Measurements from ENCODE around the gene CDR2.

- TF ChIP-seq, protein P1, sequence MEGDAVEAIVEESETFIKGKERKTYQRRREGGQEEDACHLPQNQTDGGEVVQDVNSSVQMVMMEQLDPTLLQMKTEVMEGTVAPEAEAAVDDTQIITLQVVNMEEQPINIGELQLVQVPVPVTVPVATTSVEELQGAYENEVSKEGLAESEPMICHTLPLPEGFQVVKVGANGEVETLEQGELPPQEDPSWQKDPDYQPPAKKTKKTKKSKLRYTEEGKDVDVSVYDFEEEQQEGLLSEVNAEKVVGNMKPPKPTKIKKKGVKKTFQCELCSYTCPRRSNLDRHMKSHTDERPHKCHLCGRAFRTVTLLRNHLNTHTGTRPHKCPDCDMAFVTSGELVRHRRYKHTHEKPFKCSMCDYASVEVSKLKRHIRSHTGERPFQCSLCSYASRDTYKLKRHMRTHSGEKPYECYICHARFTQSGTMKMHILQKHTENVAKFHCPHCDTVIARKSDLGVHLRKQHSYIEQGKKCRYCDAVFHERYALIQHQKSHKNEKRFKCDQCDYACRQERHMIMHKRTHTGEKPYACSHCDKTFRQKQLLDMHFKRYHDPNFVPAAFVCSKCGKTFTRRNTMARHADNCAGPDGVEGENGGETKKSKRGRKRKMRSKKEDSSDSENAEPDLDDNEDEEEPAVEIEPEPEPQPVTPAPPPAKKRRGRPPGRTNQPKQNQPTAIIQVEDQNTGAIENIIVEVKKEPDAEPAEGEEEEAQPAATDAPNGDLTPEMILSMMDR (IDR thresholded peaks at IDR 0.05; ENCODE audit: poor library complexity) = no peak
- TF ChIP-seq EZH2 (IDR thresholded peaks at IDR 0.05; ENCODE audit: borderline replicate concordance) = no peak
Observed at GRCh38 chr16:22357635-22357971, 16.8 kb downstream of the CDR2 start.
